Activated CD4-positive, alpha-beta T cell treated with anti-CD3 and anti-CD28 coated beads, Interleukin-2, amount 10 ng/mL, durations not matched to agents 7 days and 5 days (primary cell): ENCODE measurements around the gene GSTT2. TPM values are rescaled to one million over a fixed set of nuclear protein-coding genes. Genes with fewer than 3 reads are reported as not detected.
"Not testable (repeated sequence)": the region's sequence is repeated elsewhere in the genome, so short reads cannot be mapped to it uniquely, and the experiment has no call there.

ENCODE experiments used
- CTCF ChIA-PET: fragments of 350-600 bp; sonication (Branson Sonifier 250); formaldehyde crosslinking; loops from one replicate; lab custom pipeline; 2021; ENCODE audit warnings: antibody characterized with exemption; lab: Charles Lee
- POLR2A ChIA-PET: fragments of 350-600 bp; sonication (Branson Sonifier 250); formaldehyde crosslinking; loops from one replicate; lab custom pipeline; 2021; ENCODE audit warnings: antibody characterized with exemption; lab: Charles Lee
- DNase-seq: peaks from one replicate; pipeline ENCODE4 v3.0.0-alpha.2; 2020
- H3K27ac Mint-ChIP-seq: one replicate; pipeline ENCODE4 v1.8.0; 2021; ENCODE audit warnings: mild to moderate bottlenecking, moderate library complexity, mixed read lengths
- H3K27me3 Mint-ChIP-seq: one replicate; pipeline ENCODE4 v1.8.0; 2021; ENCODE audit warnings: mixed read lengths
- H3K36me3 Mint-ChIP-seq: one replicate; pipeline ENCODE4 v1.8.0; 2021; ENCODE audit warnings: low read depth, mixed read lengths
- H3K4me1 Mint-ChIP-seq: one replicate; pipeline ENCODE4 v1.8.0; 2021; ENCODE audit warnings: mixed read lengths
- H3K4me3 Mint-ChIP-seq: one replicate; pipeline ENCODE4 v1.8.0; 2021; ENCODE audit warnings: mild to moderate bottlenecking, moderate library complexity, mixed read lengths
- H3K9me3 Mint-ChIP-seq: one replicate; pipeline ENCODE4 v1.8.0; 2021; ENCODE audit warnings: mixed read lengths
- total RNA-seq, 2 experiments: library from RNA; stranded (reverse); gene quantifications; one replicate each; pipeline ENCODE4 v1.2.3, GENCODE V29; 2021

GSTT2 gene
- total RNA-seq, result not detected

DNA sequence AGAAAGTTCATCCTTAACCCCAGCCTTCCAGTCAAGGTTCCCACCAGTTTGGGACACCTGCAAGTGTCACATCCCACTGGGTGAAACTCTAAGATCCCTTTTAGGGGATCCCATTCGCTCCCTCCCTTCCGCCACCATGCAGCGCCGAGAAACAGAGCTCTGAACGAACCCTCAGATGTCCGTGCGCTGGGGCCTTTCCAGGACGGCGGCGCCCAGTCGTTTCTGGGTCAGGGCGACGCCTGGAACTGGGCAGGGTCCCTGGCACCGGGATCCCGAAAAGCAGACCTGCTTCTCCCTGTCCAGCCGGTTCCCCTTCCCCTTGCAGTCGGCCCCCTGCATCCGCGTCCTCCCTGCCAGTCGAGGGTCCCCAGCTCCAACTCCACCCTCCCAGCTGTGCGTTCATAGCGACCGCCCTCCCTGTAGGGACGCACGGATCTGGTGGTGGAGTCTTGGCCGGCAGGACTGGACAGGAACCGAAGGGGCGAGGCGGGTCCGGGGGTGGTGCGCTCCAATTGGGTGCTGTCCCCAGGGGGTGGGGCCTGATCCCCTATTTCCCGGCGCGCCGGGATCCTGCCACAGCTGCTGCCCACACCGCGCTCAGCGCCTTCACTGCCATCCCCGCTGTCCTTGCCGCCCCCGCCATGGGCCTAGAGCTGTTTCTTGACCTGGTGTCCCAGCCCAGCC, at the start of gene GSTT2:
GSTT2 (plus strand) TSS at position 578 of the 684 bp plus-strand sequence.
- H3K36me3 Mint-ChIP-seq, DNase-seq, H3K27ac Mint-ChIP-seq, CTCF ChIA-PET, H3K4me3 Mint-ChIP-seq, H3K4me1 Mint-ChIP-seq, POLR2A ChIA-PET, H3K9me3 Mint-ChIP-seq, H3K27me3 Mint-ChIP-seq: not testable (repeated sequence)

DNA sequence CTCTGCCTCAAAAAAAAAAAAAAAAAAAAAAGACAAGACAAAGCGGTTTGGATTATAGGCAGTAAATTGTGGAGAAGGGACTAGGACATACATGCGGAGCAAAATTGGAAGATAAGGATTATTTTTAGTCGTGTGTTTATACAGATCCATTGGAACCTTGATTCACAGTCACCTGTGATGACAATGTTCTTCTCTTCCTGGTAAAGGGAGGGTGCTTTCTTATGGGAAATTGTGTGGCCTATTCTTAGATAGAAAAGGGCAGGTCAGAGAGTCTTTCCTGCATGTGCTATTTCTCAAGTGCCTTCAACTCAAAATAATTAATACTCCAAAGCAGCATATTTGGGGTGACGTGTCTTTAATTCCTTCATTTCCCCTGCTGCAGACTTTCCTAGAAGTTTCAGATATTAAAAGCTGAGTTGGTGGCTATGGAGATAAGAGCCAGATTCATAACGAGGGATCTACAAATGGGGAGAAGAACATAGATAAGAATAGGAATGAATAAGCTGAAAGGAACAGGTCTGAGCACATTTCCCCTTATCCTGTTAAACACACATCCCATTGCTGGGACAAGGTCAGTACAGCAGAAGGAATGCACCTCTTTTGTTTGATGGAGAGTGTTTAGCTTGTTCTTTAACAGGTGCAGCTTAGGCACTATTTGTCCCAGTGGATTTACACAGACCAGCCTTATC, 41.5 kb upstream of the GSTT2 start:
- DNase-seq, result no peak
- peaks cover 9% of the 10 kb centered on the region for H3K27me3 Mint-ChIP-seq
- CTCF ChIA-PET, result interaction anchor here (0.8 kb wide), 1 partner anchor 90 kb away, joined by 3 read pairs; no protein-coding TSS in a partner anchor
- no peaks in the 10 kb centered on the region for H3K4me1 Mint-ChIP-seq
- H3K36me3 Mint-ChIP-seq, result no peaks in the 10 kb centered on the region
- no peak overlapping the region for H3K27ac Mint-ChIP-seq
- POLR2A ChIA-PET, result no interaction called here
- H3K9me3 Mint-ChIP-seq, result no peaks in the 10 kb centered on the region
- no peak overlapping the region for H3K4me3 Mint-ChIP-seq

DNA sequence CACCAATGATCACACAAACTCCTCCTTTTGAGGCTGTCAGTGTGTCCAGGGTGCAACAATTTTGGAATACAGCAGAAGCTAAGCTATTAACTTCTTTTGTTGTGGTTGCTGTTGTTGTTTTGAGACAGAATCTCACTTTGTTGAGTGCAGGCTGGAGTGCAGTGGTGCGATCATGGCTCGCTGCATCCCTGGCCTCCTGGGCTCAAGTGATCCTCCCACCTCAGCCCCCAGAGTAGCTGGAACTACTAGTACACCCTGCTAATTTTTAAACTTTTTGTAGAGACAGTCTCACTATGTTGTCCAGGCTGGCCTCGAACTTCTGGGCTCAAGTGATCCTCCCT, 40.9 kb upstream of the GSTT2 start:
- no peaks in the 10 kb centered on the region for H3K9me3 Mint-ChIP-seq

DNA sequence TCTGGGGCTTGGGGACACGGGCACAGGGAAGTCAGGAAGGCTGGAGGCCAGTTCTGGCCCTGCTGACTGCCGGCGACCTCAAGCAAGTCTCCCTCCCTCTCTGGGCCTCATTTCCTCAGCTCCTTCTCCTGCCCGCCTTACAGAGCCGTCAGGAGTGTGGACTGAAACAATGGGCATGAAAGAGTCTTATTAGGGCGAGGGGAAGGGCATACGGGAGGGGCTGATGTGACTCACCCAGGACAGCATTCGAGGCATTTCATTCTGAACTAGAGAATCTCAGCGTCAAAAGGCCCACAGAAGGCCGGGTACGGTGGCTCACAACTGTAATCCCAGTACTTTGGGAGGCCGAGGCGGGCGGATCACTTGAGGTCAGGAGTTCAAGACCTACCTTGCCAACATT, 39.8 kb upstream of the GSTT2 start:
- H3K9me3 Mint-ChIP-seq, POLR2A ChIA-PET, CTCF ChIA-PET, DNase-seq, H3K27ac Mint-ChIP-seq, H3K36me3 Mint-ChIP-seq, H3K4me3 Mint-ChIP-seq, H3K4me1 Mint-ChIP-seq: not testable (repeated sequence)
- peaks cover 14% of the 10 kb centered on the region for H3K27me3 Mint-ChIP-seq

More for the DNA sequence above, 40.9 kb upstream of the GSTT2 start:
- POLR2A ChIA-PET, result no interaction called here
- H3K27me3 Mint-ChIP-seq, result peaks cover 9% of the 10 kb centered on the region
- H3K27ac Mint-ChIP-seq, result no peak overlapping the region
- H3K36me3 Mint-ChIP-seq, result no peaks in the 10 kb centered on the region
- no peak overlapping the region for H3K4me3 Mint-ChIP-seq
- CTCF ChIA-PET, result interaction anchor here (0.8 kb wide), 1 partner anchor 89 kb away, joined by 3 read pairs; no protein-coding TSS in a partner anchor
- DNase-seq, result no peak
- no peaks in the 10 kb centered on the region for H3K4me1 Mint-ChIP-seq

DNA sequence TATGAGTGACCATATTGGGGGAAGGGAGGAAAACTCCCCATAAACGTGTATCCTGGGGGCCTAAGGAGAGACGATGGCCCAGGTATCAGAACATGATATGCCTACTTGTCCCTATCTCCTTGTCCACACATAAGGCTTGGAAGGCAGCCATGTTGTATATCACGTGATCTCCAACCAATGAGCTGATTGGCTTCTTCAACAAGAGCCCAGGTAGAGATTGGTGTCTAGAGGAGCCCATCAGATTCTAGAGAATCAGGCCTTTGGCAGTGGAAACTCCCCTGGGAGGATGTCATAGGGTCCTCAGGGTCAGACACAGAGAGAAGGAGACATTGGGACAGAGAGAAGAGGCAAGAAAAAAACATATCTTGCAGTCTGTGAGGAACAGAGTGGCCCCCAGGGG, 32.5 kb upstream of the GSTT2 start:
- CTCF ChIA-PET, H3K36me3 Mint-ChIP-seq, POLR2A ChIA-PET, H3K4me3 Mint-ChIP-seq, H3K9me3 Mint-ChIP-seq, DNase-seq, H3K27ac Mint-ChIP-seq, H3K4me1 Mint-ChIP-seq: not testable (repeated sequence)
- peaks cover 10% of the 10 kb centered on the region for H3K27me3 Mint-ChIP-seq

DNA sequence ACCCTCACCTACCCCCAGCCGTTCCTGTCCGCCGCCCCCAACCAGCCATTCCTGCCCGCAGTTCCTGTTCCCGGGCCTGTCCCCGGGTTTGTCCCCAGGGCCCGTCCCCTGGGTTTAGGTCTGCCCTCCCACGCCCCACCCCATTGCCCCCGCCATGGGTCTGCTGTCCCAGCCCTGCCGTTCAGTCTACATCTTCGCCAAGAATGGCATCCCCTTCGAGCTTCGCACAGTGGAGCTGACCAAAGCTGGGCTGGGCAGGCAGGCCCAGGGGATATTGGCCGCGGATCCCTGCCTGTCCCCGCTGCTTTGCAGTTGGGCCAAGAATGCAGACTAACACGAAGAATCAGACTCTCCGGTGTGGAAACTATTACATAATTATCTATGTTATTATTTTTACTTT, 30.2 kb upstream of the GSTT2 start:
- H3K36me3 Mint-ChIP-seq, H3K27me3 Mint-ChIP-seq, H3K9me3 Mint-ChIP-seq, H3K4me1 Mint-ChIP-seq, H3K27ac Mint-ChIP-seq, CTCF ChIA-PET, DNase-seq, H3K4me3 Mint-ChIP-seq, POLR2A ChIA-PET: not testable (repeated sequence)

DNA sequence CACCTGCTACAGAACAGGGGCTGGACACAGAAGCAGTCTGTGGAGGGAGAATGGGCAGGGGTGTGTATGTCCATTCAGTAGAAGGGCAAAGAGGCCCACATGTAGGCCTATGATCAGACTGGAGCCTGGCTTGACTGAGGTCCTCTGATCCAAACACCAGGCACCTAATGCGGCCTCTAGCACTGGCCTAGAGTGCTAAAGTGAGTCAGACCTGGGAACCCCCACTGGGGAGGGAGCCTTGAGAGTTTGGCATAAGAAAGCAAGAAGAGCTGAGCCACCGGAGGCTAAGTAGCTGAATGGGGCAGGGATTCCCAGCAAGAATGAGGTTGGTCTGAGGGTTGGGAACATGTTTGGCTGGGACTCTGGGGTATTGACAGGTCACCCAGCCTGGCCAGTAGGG, 28.6 kb upstream of the GSTT2 start:
- H3K4me3 Mint-ChIP-seq, H3K4me1 Mint-ChIP-seq, H3K9me3 Mint-ChIP-seq, H3K27ac Mint-ChIP-seq, CTCF ChIA-PET, H3K36me3 Mint-ChIP-seq, POLR2A ChIA-PET, DNase-seq, H3K27me3 Mint-ChIP-seq: not testable (repeated sequence)

DNA sequence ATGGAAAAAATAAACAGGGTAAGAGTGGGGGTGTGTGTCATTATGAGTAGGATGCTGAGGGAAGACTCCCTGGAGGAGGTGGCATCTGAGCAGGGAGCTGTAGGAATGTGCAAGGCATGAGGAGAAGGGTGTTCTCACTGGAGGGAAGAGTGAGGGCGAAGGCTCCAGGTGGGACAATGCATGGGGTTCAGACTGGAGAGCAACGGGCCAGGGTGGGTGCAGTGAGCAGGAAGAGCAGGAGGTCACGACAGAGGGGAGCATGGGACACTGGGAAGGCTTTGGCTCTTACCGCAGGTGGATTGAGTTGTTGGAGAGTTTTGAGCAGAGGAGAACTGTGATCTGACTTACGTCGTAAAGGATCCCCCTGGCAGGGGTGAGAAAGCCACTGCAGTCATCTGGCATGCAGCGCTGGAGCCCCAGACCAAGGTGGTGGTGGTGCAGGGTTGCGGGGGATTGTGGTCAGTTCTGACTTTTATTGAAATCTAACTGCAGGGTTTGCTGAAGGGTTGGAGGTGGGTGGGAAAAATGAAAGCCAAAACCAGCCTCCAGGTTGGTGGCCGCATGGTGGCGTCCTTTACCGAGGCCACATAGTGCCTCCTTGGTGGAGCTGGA, 27.0 kb upstream of the GSTT2 start:
- CTCF ChIA-PET, result not testable (repeated sequence)

DNA sequence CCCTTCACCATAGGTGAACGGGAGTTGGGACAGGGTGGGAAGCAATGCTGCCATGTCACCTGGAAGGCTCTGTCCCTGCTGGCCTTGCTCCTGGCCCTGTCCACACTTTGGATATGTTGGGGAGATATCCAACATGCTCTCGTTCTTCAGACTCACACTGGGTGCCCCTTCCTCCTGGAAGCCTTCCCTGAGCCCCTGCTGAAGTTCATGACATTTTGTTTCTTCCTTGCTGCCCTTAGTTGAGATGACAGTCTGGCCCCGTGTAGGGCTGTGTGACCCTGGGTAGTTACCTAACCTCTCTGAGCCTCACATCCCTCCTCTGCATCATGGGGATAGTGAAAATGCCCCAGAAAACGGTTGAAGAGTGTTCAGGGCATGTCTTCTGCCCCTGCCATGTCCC, 26.4 kb upstream of the GSTT2 start:
- CTCF ChIA-PET, H3K27ac Mint-ChIP-seq, H3K4me1 Mint-ChIP-seq, H3K4me3 Mint-ChIP-seq, H3K27me3 Mint-ChIP-seq, H3K36me3 Mint-ChIP-seq, POLR2A ChIA-PET, DNase-seq, H3K9me3 Mint-ChIP-seq: not testable (repeated sequence)

More for the DNA sequence above, 27.0 kb upstream of the GSTT2 start:
- DNase-seq, H3K4me3 Mint-ChIP-seq, H3K27me3 Mint-ChIP-seq, POLR2A ChIA-PET, H3K36me3 Mint-ChIP-seq, H3K27ac Mint-ChIP-seq, H3K4me1 Mint-ChIP-seq, H3K9me3 Mint-ChIP-seq: not testable (repeated sequence)

DNA sequence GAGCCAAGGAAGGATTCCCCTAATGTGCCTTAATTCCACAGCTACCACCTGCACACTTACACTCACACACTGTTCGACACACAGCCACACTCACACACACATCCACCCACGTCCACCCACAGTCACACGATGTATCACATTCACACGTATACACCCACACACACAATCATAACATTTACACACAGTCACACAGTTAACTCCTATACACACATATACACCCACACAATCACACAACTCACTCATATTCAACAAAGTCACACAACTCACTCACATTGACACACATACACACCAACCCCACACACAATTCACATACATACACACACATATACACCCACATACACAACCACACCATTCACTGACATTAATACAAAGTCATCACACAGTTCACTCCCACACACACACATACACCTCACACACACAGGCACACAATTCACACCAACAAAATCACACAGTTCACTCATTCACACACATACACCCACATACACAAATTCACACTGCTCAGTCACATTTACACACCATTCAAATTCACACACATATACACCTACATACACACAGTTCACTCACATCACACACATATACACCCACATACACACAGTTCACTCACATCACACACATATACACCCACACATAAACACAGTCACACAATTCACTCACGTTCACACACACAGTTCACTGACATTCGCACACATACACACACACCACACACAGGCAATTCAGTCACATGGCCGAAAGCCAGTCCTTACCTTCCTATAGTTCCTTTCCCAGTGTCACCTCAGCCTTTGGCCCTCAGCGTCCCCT, 25.5 kb upstream of the GSTT2 start:
- H3K4me3 Mint-ChIP-seq, POLR2A ChIA-PET, CTCF ChIA-PET, DNase-seq, H3K36me3 Mint-ChIP-seq, H3K27ac Mint-ChIP-seq, H3K27me3 Mint-ChIP-seq, H3K4me1 Mint-ChIP-seq, H3K9me3 Mint-ChIP-seq: not testable (repeated sequence)

DNA sequence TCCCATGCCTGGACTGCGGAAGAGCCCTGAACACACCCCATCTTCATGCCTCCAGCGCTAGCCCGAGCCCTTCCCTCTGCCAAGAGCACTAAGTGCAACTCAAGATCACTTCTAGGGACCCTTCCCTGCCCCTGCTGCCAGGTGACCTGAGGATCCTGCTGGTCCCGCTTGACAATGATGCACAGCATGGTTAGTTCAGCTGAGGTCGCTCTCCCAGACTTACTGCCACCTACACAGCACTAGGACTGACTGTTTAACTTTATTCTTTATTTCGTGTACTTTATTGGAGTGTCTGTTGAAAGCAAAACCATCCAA, 25.0 kb upstream of the GSTT2 start:
- H3K9me3 Mint-ChIP-seq, H3K27ac Mint-ChIP-seq, DNase-seq, H3K4me3 Mint-ChIP-seq, H3K4me1 Mint-ChIP-seq, CTCF ChIA-PET, POLR2A ChIA-PET, H3K36me3 Mint-ChIP-seq, H3K27me3 Mint-ChIP-seq: not testable (repeated sequence)

DNA sequence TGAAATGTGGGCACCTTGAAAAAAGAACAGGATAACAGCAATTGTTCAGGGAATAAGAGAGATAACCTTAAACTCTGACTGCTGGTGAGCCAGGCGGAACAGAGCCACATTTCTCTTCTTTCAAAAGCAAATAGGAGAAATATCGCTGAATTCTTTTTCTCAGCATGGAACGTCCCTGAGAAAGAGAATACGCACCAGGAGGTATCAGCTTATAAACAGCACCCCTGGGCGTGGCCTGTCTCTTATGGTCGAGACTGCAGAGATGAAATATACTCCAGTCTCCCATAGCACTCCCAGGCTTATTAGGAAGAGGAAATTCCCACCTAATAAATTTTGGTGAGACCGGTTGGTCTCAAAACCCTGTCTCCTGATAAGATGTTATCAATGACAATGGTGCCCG, 24.0 kb upstream of the GSTT2 start:
- H3K9me3 Mint-ChIP-seq, POLR2A ChIA-PET, H3K4me3 Mint-ChIP-seq, H3K36me3 Mint-ChIP-seq, H3K27ac Mint-ChIP-seq, H3K4me1 Mint-ChIP-seq, H3K27me3 Mint-ChIP-seq, DNase-seq: not testable (repeated sequence)
- CTCF ChIA-PET, result interaction anchor here (0.8 to 0.9 kb wide), 2 partner anchors 221 to 291 kb away, joined by 3 read pairs; no protein-coding TSS in a partner anchor

DNA sequence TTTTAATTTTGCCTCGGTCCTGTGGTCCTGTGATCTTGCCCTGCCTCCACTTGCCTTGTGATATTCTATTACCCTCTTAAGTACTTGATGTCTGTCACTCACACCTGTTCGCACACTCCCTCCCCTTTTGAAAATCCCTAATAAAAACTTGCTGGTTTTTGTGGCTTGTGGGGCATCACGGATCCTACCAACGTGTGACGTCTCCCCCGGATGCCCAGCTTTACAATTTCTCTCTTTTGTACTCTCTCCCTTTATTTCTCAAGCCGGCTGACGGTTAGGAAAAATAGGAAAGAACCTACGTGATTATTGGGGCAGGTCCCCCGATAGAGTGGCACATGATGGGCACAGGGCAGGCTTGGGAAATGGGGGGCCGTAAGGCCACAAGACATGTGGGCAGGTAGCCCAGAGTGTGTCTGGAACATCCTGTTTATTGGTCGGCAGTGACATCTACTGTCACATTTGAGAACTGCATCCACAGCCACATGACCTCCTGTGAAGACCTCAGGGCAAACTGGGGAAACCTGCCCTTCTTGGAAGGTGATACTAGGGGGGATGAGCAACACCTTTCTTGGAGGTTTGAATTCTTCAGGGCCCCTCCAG, 23.5 kb upstream of the GSTT2 start:
- H3K9me3 Mint-ChIP-seq, H3K27ac Mint-ChIP-seq, H3K27me3 Mint-ChIP-seq, H3K4me1 Mint-ChIP-seq, POLR2A ChIA-PET, H3K4me3 Mint-ChIP-seq, H3K36me3 Mint-ChIP-seq: not testable (repeated sequence)
- peak; percentile 85 for DNase-seq
- CTCF ChIA-PET, result interaction anchor here (0.8 to 0.9 kb wide), 2 partner anchors 220 to 291 kb away, joined by 3 read pairs; no protein-coding TSS in a partner anchor
